HUES48 (cell line): ENCODE data around the gene FOXJ1.

Source experiments
- H3K27ac ChIP-seq: one replicate; pipeline ENCODE4 v1.7.0; 2013; ENCODE audit warnings: low read depth, low read length, inconsistent platforms
- H3K27me3 ChIP-seq: 2 replicates; pipeline ENCODE4 v1.6.1; 2013; ENCODE audit warnings: mild to moderate bottlenecking, low read length; ENCODE audit not compliant: control insufficient read depth, insufficient read depth
- H3K36me3 ChIP-seq: 2 replicates; pipeline ENCODE4 v1.6.1; 2013; ENCODE audit warnings: low read length; ENCODE audit not compliant: control insufficient read depth, insufficient read depth
- H3K4me1 ChIP-seq: 2 replicates; pipeline ENCODE4 v1.6.1; 2013; ENCODE audit warnings: mild to moderate bottlenecking, low read length; ENCODE audit not compliant: control insufficient read depth, insufficient read depth
- H3K4me3 ChIP-seq: 2 replicates; pipeline ENCODE4 v1.5.1; 2013; ENCODE audit warnings: mild to moderate bottlenecking, low read depth, low read length
- H3K9ac ChIP-seq: 2 replicates; pipeline ENCODE4 v1.6.1; 2013; ENCODE audit warnings: mild to moderate bottlenecking, low read depth, low read length, moderate library complexity
- H3K9me3 ChIP-seq: 2 replicates; pipeline ENCODE4 v1.6.1; 2013; ENCODE audit warnings: low read length; ENCODE audit not compliant: control insufficient read depth, insufficient read depth

FOXJ1 gene

DNA sequence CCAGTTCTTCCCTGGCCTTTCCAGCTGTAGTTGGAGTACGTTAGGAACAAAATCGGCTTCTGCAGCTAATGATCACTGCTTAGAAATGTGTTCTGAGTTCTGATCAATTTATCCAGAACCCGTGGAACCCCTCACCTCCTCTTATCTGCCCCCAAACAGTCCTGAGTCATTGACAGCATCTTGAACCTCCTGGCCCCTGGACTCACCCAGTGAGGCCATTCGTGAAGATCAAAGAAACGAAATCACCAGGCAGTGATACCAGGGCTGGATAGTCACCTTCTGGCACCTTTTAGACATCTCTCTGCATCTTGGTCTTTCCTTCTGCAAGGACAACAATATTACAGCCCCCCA lies 20.4 kb downstream of the FOXJ1 start:
- Histone ChIP-seq H3K9ac (no peak overlapping the region), H3K9me3 (no peaks in the 10 kb centered on the region), H3K27ac (no peak overlapping the region), H3K4me1 (peaks cover 26% of the 10 kb centered on the region), H3K4me3 (no peak overlapping the region), H3K36me3 (no peaks in the 10 kb centered on the region), H3K27me3 (peaks cover 5% of the 10 kb centered on the region)

DNA sequence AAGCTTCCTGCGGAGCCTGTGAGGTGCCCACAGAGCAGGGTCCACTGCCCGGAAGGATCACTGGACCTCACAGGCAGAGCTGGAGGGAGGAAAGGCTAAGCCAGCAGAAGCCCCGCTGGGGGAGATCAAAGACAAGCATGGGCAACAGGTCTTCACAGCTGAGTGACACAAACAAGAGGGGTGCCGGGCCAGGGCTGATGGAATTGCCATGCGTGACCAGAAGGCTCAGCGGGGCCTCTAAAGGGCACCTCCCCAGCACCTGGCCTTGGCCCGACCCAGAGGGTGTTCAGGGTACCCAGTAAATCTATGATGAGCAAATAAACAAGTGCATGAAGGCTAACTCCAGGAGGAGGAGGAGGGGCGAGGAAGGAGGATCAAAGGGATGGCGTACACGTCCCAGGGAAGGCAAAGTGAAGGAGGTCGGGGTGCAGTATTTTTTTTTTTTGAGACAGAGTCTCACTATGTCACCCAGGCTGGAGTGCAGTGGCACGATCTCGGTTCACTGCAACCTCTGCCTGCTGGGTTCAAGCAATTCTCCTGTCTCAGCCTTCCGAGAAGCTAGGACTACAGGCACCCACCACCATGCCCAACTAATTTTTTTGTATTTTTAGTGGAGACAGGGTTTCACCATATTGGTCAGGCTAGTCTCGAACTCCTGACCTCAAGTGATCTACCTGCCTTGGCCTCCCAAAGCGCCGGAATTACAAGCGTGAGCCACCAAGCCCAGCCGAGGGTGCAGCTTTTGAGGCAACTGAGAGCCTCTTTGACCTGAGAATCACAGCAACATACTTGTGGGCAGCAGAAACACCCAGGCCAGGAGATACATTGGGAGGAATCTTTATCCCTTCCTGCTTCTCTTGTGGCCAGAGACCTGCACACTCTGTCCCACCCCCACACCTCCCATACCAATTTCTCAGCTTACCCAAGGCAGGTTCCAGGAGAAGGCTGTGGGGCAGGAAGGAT lies 21.4 kb downstream of the FOXJ1 start:
- Histone ChIP-seq H3K9me3 (no peaks in the 10 kb centered on the region), H3K4me3 (no peak overlapping the region), H3K4me1 (peaks cover 26% of the 10 kb centered on the region), H3K27ac (no peak overlapping the region), H3K9ac (no peak overlapping the region), H3K36me3 (no peaks in the 10 kb centered on the region), H3K27me3 (peaks cover 5% of the 10 kb centered on the region)

DNA sequence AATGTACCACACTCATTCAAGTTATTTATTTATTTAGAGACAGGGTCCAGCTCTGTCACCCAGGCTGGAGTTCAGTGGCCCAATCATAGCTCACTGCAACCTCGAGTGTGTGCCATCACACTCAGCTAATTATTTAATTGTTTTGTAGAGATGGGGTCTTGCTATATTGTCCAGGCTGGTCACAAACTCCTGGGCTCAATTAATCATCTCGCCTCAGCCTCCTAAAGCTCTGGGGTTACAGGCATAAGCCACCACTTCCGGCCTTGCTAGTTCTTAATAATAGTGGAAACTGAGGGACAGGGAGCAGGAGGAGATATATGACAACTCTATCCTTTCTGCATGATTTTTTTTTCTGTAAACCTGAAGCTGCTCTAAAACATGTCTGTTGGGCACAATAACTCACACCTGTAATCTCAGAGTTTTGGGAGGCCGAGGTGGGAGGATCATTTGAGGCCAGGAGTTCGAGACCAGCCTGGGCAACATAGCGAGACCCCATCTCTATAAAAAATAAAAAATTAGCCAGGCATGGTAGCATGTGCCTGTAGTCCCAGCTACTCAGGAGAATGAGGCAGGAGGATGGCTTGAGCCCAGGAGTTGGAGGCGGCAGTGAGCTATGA lies 25.8 kb downstream of the FOXJ1 start:
- Histone ChIP-seq H3K4me3 (no peak overlapping the region), H3K36me3 (no peaks in the 10 kb centered on the region), H3K4me1 (peaks cover 5% of the 10 kb centered on the region), H3K9ac (no peak overlapping the region), H3K27ac (no peak overlapping the region), H3K9me3 (no peaks in the 10 kb centered on the region), H3K27me3 (no peaks in the 10 kb centered on the region)

DNA sequence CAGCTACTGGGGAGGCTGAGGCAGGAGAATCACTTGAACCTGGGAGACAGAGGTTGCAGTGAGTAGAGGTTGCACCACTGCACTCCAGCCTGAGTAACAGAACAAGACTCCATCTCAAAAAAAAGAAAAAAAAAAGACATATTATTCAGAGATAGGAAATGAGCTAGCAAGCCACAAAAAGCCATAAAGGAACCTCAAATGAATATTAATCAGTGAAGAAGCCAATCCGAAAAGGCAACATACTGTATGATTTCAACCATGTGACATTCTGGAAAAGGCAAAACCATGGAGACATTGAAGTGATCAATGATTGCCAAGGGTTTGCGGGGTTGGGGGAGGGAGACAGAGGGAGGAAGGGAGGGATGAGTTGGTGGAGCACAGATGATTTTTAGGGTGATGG lies 29.1 kb downstream of the FOXJ1 start:
- H3K27ac ChIP-seq = no peak overlapping the region
- H3K36me3 ChIP-seq = no peaks in the 10 kb centered on the region
- no peak overlapping the region for H3K4me3 ChIP-seq
- H3K9ac ChIP-seq = no peak overlapping the region
- no peaks in the 10 kb centered on the region for H3K4me1 ChIP-seq
- no peaks in the 10 kb centered on the region for H3K27me3 ChIP-seq
- H3K9me3 ChIP-seq = no peaks in the 10 kb centered on the region

DNA sequence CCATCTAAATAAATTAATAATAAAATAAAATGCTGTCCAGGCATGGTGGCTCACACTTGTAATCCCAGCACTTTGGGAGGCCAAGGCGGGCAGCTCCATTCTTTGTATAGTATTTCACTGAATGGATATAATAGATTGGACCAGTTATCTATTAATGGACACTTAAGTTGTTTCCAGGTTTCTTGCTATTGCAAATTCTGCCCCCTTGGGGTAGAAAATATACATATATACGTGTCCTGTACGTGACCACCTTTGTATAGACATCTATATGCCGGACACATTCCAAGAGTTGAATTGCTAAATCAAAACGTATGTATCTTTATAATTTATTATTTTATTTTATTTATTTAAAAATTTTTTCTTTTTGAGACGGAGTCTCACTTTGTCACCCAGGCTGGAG lies 33.5 kb downstream of the FOXJ1 start:
- Histone ChIP-seq H3K9me3 (no peaks in the 10 kb centered on the region), H3K27ac (no peak overlapping the region), H3K4me3 (no peak overlapping the region), H3K36me3 (0 out of 2 replicates have a peak, but pooled peaks cover under 1% of the 10 kb centered on the region), H3K9ac (no peak overlapping the region), H3K4me1 (peaks cover 19% of the 10 kb centered on the region), H3K27me3 (no peaks in the 10 kb centered on the region)

DNA sequence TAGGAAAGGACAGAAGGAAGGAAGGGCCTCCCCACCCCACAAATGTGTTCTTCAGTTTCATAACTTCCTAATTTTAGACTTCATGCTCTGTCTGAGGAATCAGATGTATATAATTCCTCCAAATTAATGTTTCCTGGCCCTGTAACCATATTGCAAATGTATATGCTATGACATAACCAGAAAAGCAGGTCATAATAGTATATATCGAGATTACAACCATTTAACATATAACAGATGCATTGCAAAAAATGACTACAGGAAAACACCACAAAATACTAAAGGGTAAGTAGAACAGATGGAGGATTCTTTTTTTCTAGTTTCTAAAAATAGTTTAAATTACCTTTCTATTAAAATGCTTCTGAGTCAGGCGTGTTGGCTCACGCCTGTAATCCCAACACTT lies 34.3 kb downstream of the FOXJ1 start:
- 0 out of 2 replicates have a peak overlapping the region, but pooled peaks have one; percentile 32 for H3K4me3 ChIP-seq
- H3K9me3 ChIP-seq = no peaks in the 10 kb centered on the region

DNA sequence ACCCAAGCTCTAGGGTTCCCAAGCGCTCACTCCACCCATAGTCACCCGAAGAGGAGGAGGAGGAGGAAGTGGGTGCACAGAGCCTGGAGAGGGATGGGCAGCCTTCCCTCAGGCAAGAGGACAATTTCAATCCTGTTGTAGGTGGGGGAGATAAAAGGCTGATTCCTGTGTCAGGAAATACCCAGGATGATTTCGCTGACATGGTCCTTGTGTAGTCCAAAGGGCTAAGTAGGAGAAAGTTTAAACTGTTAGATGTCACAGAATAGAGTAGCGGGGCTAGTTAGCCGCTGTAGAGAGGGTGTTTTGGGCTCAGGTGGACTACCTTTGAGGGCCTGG lies 36.2 kb downstream of the FOXJ1 start:
- H3K4me1 ChIP-seq = peaks cover 19% of the 10 kb centered on the region
- H3K27me3 ChIP-seq = no peaks in the 10 kb centered on the region
- no peak overlapping the region for H3K27ac ChIP-seq
- H3K36me3 ChIP-seq = peaks cover 27% of the 10 kb centered on the region
- H3K9me3 ChIP-seq = no peaks in the 10 kb centered on the region
- H3K4me3 ChIP-seq = no peak overlapping the region
- no peak overlapping the region for H3K9ac ChIP-seq

More for the DNA sequence above, 34.3 kb downstream of the FOXJ1 start:
- Histone ChIP-seq H3K36me3 (peaks cover 9% of the 10 kb centered on the region), H3K4me1 (peaks cover 19% of the 10 kb centered on the region), H3K27ac (peak overlapping the region; percentile 81), H3K9ac (peak overlapping the region; percentile 28; the same call in 1 of the 2 replicates), H3K27me3 (no peaks in the 10 kb centered on the region)

DNA sequence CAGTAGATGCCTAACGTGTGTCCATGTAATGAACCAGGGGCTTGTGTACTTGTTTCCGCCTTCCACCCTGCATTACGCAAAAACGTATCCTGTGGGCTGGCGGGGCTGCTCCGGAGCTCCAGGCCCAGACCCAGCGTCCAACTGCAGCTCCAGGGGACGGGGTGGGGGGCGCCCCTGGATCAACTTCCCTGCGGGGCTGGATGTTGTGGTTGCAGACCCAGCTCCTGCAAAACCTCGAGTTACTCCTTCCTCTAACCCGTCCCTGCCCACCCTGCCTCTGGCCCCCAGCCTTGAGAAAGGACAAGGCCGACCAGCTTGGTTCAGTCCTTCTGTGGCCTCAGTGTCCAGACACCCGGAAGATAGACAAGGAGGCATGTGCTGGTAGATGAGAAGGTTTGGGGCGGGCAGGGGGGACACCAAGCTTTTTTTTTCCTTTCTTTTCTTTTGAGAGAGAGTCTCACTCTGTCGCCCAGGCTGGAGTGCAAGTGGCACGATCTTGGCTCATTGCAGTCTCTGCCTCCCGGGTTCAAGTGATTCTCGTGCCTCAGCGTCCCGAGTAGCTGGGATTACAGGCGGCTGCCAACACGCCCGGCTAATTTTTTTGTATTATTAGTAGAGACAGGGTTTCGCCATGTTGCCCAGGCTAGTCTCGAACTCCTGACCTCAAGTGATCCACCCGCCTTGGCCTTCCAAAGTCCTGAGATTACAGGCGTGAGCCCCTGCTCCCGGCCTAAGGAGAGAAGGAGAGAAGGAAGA lies 36.7 kb downstream of the FOXJ1 start:
- Histone ChIP-seq H3K27ac (peak overlapping the region; percentile 89), H3K27me3 (no peaks in the 10 kb centered on the region), H3K9ac (peak overlapping the region; percentile 49; the same call in 1 of the 2 replicates), H3K4me1 (peaks cover 19% of the 10 kb centered on the region), H3K36me3 (peaks cover 33% of the 10 kb centered on the region), H3K9me3 (no peaks in the 10 kb centered on the region), H3K4me3 (peak overlapping the region; percentile 71)

DNA sequence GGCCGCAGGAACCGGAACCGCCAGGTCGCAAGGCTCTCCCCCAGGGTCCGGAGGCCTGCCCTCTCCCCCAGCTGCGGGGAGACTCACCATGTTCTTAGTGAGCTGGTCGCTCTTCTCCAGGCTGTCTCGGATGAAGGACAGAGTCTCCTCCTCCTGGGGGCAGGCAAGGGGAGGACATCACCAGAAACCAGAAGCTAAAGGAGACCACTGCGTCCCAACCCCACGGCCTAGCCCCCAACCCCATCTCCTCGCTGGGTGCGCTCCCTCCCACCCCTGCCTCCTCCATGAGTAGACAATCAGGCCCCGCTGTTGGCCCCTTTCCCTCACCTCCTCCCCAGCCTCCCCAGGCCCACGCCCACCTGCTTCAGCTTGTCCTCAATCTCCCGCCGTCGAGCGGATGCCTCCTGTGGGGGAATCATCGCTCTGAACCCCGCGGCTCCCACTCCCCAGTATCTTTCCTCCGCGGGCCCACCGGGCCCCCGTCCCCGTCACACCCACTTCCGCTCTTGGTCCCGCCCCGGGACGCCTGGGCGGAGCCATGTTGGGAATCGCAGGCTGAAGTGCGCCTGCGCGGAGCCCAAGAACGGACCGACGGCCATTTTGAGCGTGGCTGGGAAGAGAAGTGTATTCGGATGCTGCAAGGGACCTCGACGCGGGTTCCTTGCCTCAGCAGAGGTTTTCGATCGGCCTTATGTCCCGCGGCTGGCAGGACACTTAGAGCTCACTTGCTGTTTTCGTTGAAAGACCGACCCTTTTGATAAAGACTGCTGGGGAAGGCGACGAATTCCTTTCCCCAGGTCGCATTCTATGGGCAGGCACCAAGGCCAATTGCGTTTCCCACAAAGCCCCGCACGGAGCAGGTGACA lies 37.5 kb downstream of the FOXJ1 start, which contains the start of gene EXOC7:
Gene EXOC7, minus strand, starts transcription at position 514 of the 866 bp plus-strand sequence. Its CDS starts 95 bp downstream, at position 419.
- no peaks in the 10 kb centered on the region for H3K9me3 ChIP-seq
- H3K9ac ChIP-seq = peak within 1 kb of the TSS; percentile 49
- peak within 1 kb of the TSS; percentile 89 for H3K27ac ChIP-seq
- H3K4me1 ChIP-seq = peaks cover 19% of the 10 kb centered on the region
- peak within 1 kb of the TSS; percentile 71 for H3K4me3 ChIP-seq
- H3K36me3 ChIP-seq = peaks cover 36% of the 10 kb centered on the region
- no peaks in the 10 kb centered on the region for H3K27me3 ChIP-seq

DNA sequence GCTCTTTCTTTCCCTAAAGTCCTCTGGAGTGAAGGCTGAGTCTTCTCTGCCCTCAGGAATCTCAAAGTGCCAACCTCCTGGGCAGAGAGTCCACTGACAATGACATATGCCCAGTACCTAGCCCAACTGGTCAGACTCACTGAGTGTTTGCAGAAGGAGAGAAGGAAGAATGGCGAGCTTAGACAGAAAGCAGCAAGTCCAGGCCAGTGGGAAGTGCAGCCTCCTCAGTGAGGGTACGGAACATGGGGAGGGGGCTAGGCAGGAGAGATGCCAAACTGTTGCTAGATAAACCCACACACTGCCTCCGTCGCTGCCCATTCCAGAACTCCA lies 38.1 kb downstream of the FOXJ1 start:
- peaks cover 41% of the 10 kb centered on the region for H3K36me3 ChIP-seq
- peak overlapping the region; percentile 15; the same call in 1 of the 2 replicates for H3K9ac ChIP-seq
- H3K27ac ChIP-seq = peak overlapping the region; percentile 89

More for the DNA sequence above, 38.1 kb downstream of the FOXJ1 start:
- Histone ChIP-seq H3K4me3 (peak overlapping the region; percentile 71), H3K27me3 (no peaks in the 10 kb centered on the region), H3K4me1 (peaks cover 19% of the 10 kb centered on the region), H3K9me3 (no peaks in the 10 kb centered on the region)
